CD4-positive, alpha-beta T cell treated with Interleukin-15 for 4 hours (primary cell): ENCODE results near the gene OSBPL8.
"Not testable (repeated sequence)": the region's sequence is repeated elsewhere in the genome, so short reads cannot be mapped to it uniquely, and the experiment has no call there.

Experiments used
- DNase-seq: peaks from one replicate; pipeline ENCODE4 v3.0.0-alpha.2; 2020; ENCODE audit warnings: low spot score

OSBPL8 gene

GRCh38 chr12:76422154-76422542, 137.4 kb downstream of the OSBPL8 start:
- DNase-seq, result no peak

GRCh38 chr12:76421046-76421445, 138.5 kb downstream of the OSBPL8 start:
- DNase-seq, result no peak

DNA sequence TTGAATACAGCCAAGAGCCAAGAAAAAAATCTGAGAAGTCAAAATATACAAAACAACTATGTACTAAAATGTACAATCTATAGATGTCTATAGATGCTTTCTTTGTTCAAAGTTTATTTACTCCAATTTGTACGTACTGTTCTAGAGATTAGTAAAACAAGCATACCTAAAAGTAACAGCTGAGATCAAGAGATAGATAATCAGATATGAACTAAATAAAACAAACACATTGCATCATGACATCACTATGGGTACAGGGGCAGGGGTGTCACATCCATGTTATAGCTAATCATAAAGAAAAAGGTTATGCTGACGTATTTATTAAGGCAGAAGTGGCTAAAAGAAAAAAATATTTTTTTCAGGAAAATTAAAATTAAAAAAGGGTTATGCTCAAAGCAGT, 139.3 kb downstream of the OSBPL8 start:
- no peak for DNase-seq

DNA sequence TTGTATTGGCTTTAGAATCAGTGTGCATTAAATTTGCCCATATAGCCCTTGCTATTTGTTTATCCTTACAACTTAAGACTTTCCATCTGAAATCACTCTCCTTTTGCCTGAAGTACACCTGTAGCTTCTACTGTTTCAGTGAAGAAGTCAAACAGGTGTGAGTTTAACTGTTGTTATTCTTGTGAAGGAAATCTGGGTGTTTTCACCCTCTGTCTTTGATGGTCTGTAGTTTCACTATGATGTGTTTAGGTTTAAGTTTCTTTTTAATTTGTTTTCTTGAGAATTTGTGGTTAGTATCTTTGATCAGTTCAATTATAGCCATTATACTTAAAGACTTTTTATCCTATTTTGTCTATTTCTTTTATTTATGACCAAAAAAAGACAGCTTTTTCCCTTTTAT, 142.5 kb downstream of the OSBPL8 start:
- DNase-seq, result no peak

DNA sequence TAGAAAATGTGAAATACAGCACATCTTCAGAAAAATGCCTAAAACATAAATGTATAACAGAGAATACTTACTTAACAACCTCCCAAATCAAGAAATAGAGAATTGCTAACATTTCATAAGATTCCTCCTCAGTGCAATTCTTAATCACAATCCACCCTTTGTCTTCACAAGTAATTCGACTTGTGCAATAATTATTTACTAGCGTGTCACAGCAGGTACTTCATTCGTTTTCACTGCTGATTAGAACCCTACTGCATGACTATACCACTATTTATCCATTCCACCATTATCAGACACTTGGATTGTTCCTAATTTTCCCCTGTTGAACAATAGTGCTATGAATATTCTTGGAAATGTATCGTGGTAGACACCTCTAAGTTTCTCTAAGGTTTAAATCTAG, 146.4 kb downstream of the OSBPL8 start:
- DNase-seq, result no peak

- no peak for DNase-seq
Measured at GRCh38 chr12:76410781-76411180, 148.8 kb downstream of the OSBPL8 start.

DNA sequence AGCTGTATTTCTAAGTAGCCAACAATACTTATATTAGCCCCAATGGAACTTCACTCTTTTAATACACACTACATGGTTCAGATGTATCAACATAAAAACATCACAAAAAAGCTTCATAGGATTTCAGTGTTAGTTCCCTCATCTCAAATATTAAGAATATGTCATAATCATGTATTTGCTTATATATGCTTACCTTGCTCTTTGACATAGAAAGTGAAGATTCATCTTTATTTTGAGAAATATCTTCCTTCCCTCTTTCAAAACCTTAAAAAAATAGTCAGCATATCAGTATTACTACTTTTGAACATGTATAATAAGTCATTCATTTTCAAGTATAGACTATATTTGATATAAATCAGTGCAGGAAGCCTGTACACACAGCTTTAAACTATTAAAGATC, 149.2 kb downstream of the OSBPL8 start:
- DNase-seq, result no peak

DNA sequence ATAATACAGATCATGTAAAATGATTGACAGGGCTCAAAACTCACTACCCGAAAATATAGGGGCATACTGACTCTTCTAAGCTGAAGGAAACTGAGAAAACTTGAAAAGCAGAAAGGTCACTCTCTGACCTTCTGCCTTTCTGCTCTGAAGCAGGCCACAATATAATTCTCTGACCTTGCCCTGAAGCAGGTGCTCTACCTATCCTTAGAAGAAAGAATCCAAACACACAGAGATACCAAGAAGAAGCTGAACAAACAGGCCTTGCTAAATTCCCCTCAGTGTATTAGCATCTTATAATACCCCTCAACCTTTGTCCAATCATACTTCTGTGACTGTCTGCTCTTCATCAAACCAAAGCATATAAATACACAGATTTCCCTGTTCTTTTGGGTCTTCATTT, 150.5 kb downstream of the OSBPL8 start:
- no peak for DNase-seq

DNA sequence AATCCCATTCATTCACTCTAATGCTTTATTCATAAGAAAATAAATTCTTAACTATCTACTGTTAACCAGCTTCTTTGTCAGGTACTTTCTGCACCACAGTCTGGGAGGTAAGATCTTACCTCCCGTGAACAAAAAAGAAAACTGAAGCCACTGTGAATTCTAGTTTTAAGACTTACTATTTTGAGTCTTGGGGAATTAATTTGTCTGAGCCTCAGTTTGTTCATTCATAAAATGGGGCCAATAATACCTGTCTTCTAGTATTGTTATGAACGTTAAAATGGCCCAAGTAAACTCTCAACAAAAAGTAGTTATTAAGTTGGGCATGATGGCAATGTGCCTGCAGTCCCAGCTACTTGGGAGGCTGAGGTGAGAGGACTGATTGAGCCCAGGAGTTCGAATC, 151.9 kb downstream of the OSBPL8 start:
- DNase-seq, result no peak

- DNase-seq, result no peak
Measured at GRCh38 chr12:76402259-76402658, 157.3 kb downstream of the OSBPL8 start.

- no peak for DNase-seq
Measured at GRCh38 chr12:76400136-76400535, 159.4 kb downstream of the OSBPL8 start.

DNA sequence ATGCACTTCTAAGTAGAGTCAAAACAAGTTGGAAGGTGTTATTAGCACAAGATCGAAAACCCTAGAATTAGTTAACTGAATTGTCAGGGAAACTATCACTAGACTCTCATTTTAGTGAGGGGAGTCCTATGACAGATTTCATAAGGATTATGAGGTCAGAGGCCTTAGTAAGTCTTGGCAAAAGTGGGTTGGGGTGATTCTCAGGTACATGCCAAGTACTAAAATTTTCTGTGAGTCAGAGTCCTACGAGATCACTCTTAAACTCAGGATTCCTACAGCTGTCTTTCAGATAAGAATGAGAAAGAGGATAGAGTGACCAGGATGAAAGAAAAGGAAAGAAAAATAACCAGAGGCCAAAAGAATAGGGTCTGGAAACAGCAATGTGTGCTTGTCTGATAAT, 160.5 kb downstream of the OSBPL8 start:
- no peak for DNase-seq

GRCh38 chr12:76398106-76398505, 161.5 kb downstream of the OSBPL8 start:
- no peak for DNase-seq

DNA sequence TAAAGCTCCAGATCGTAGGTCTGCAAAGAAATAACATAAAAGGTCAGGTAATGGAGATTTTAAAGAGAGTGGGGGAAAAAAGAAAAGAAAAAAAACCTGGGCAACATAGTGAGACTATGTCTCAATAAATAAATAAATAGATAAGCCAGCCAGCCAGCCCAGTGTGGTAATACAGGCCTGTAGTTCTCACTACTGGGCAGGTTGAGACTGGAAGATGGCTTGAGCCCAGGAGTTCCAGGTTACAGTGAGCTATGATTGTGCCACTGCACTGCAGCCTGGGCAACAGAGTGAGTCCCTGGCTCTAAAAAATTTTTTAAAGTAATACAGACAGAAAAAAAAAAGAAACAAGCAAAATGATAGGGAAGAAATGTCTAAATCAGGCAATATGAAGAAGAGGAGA, 168.1 kb downstream of the OSBPL8 start:
- DNase-seq, result no peak

- DNase-seq, result no peak
Measured at GRCh38 chr12:76387614-76388013, 172.0 kb downstream of the OSBPL8 start.

- no peak for DNase-seq
Measured at GRCh38 chr12:76384560-76384959, 175.0 kb downstream of the OSBPL8 start.

GRCh38 chr12:76383988-76384387, 175.6 kb downstream of the OSBPL8 start:
- DNase-seq, result no peak

- DNase-seq, result no peak
Measured at GRCh38 chr12:76379261-76379660, 180.3 kb downstream of the OSBPL8 start.

DNA sequence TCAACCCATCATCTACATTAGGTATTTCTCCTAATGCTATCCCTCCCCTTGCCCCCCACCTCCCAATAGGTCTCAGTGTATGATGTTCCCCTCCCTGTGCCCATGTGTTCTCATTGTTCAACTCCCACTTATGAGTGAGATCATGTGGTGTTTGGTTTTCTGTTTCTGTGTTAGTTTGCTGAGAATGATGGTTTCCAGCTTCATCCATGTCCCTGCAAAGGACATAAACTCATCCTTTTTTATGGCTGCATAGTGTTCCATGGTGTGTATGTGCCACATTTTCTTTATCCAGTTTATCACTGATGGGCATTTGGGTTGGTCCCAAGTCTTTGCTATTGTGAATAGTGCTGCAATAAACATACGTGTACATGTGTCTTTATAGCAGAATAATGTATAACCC, 182.7 kb downstream of the OSBPL8 start:
- not testable (repeated sequence) for DNase-seq

DNA sequence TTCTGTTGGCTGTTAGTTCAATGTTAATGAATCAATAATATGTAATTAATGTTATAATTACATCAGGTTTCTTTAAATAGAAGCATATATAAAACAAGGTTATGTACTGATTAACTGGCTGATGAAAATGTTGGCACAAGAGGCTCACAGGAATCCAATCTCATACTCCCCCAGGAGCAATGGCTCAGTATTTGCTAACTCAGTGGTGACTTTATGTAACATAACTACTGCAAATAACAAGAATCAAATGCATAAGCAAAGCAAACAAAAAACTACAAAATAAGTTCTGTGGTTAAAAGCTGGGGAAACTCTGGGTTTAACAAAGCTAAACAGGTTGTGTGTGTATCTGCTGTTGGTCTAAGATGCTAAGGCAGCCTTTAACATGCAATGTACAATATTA, 183.6 kb downstream of the OSBPL8 start:
- DNase-seq, result no peak

GRCh38 chr12:76375470-76375869, 184.1 kb downstream of the OSBPL8 start:
- DNase-seq, result no peak

GRCh38 chr12:76374386-76375020, 185.1 kb downstream of the OSBPL8 start:
- no peak for DNase-seq

GRCh38 chr12:76368230-76368629, 191.3 kb downstream of the OSBPL8 start:
- no peak for DNase-seq

GRCh38 chr12:76366163-76366562, 193.4 kb downstream of the OSBPL8 start:
- DNase-seq, result no peak

GRCh38 chr12:76364131-76364530, 195.4 kb downstream of the OSBPL8 start:
- not testable (repeated sequence) for DNase-seq
